ENCODE results near the gene RCBTB2. TPM values are rescaled to one million over a fixed set of nuclear protein-coding genes. Genes with fewer than 3 reads are reported as not detected.

The RCBTB2 gene
- total and polyA plus RNA-seq, 3 donors from 2014 or later, result 10.0 to 15.6 (median 12.2) TPM

DNA sequence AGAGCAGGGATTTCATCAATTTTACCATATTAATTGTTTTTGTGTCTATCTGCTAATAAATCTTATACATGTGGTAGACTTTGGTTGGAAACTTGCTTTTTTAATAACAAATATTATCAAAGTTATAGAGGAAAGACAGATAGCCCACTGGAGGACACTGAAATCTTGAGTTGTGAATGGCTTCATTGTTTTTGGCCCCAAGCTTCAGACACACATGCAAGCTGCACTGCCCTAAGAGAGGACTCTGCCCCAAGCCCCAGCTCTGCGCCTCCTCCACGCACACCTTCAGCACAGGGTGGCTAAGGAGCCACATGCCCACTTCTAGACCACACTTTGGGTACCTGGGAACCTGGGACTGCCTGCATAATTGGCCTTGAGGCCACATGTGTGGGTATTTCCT, 35.2 kb downstream of the RCBTB2 start:
- WGBS, 2 donors, result 66 to 84% methylated on average over 2 of the region's 2 CpGs
- DNase-seq, result no peak
- H3K27me3 ChIP-seq, result no peaks in the 10 kb centered on the region
- TF ChIP-seq POLR2A (IDR thresholded peaks at IDR 0.05), result no peak
- no peak for TF ChIP-seq CTCF (IDR thresholded peaks at IDR 0.05)
- H3K4me3 ChIP-seq, result no peak overlapping the region
- H3K4me1 ChIP-seq, result no peaks in the 10 kb centered on the region
- intact Hi-C loops (cut with DNase I; ENCODE audit: low total_unique reads), result no loop called here
- H3K36me3 ChIP-seq (ENCODE audit: low read depth, missing control alignments), result no peaks in the 10 kb centered on the region
- no peaks in the 10 kb centered on the region for H3K9me3 ChIP-seq
- no peak overlapping the region for H3K27ac ChIP-seq

DNA sequence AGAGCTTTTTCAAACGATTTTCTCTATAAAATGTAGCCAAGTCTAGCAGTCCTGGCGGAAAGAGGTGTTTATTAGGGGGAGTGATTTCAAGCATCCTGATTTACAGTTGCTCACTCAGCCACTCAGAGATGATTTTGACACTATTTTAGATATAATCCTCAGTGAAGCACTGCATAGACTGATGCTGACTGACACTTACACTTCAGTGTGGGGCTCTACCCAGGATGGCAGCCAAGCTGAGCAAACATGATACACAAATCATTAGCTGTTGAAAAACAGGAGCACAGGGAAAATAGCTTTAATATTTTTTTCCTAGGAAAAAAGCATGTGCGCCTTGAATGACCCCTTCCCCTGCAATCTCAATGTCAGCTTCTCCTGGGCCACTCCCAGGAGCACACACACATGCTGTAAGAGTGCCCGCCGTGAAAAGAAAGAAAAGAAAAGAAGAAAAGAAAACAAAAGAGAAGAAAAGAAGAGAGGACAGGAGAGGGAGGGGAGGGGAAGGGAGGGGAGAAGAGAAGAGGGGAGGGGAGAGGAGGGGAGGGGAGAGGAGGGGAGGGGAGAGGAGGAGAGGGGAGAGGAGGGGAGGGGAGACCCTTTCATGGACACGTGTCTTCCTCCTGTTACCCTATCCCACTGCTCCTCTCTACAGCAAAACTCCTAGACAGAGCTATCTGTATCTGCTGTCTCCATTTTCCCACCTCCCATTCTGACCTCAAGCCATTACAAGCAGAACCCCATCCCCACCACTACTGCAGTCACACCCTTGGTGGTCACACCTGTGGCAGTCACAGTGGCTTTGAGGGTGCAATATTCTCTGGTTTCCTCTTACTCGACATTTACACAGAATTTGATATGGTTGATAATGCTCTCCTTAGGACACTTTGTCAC, 36.4 kb downstream of the RCBTB2 start:
- Histone ChIP-seq H3K9me3 (no peaks in the 10 kb centered on the region), H3K27ac (no peak overlapping the region), H3K27me3 (no peaks in the 10 kb centered on the region), H3K36me3 (ENCODE audit: low read depth, missing control alignments) (no peaks in the 10 kb centered on the region), H3K4me3 (no peak overlapping the region), H3K4me1 (no peaks in the 10 kb centered on the region)
- no peak for TF ChIP-seq POLR2A (IDR thresholded peaks at IDR 0.05)
- no peak for TF ChIP-seq CTCF (IDR thresholded peaks at IDR 0.05)
- WGBS, 2 donors, result 69 to 76% methylated on average over 6 to 7 of the region's 7 CpGs
- no peak for DNase-seq
- intact Hi-C loops (cut with DNase I; ENCODE audit: low total_unique reads), result no loop called here

DNA sequence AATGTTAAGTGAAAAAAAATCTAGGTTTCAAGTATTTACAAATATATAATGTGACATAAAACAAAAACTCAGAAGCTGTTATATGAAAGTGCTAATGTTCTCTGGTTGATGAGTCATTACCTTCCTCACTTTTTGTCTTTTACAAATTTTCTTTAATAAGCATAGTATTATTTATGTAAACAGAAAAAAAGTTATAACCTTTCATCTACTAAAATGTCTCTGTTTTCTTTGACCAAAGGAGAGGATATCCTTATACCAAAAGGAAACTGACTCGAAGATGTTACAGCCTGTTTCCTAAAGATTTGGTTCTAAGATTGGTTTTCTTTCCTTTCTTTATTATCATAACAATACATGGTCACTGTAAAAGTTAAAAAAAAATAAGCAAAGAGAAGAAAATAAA, 38.0 kb downstream of the RCBTB2 start:
- DNase-seq, result no peak
- H3K27me3 ChIP-seq, result no peaks in the 10 kb centered on the region
- no peaks in the 10 kb centered on the region for H3K36me3 ChIP-seq (ENCODE audit: low read depth, missing control alignments)
- H3K9me3 ChIP-seq, result no peaks in the 10 kb centered on the region
- H3K27ac ChIP-seq, result no peak overlapping the region
- H3K4me1 ChIP-seq, result no peaks in the 10 kb centered on the region
- TF ChIP-seq POLR2A (IDR thresholded peaks at IDR 0.05), result no peak
- TF ChIP-seq CTCF (IDR thresholded peaks at IDR 0.05), result no peak
- no peak overlapping the region for H3K4me3 ChIP-seq
- intact Hi-C loops (cut with DNase I; ENCODE audit: low total_unique reads), result no loop called here
- 87 to 91% methylated on average over 1 of the region's 1 CpG for WGBS, 2 donors

DNA sequence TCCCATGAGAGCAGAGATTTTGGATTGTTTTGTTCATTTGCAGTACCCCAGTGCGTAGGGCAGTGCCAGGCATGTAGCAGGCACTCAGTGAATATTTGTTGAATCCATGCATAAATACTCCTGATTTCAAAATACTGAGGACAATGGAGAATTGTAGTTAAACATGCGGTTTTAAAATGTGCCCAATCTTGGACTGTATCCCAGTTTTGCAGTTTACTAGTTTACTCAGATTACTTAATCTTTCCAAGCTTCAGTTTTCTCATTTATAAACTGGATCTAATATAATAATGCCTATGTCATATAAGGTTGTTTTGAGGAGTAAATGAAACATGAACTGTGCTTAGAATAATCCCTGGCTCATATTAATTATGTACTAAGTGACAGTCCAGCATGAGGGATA, 39.0 kb downstream of the RCBTB2 start:
- Histone ChIP-seq H3K36me3 (ENCODE audit: low read depth, missing control alignments) (no peaks in the 10 kb centered on the region), H3K27me3 (no peaks in the 10 kb centered on the region), H3K4me3 (no peak overlapping the region), H3K9me3 (no peaks in the 10 kb centered on the region), H3K4me1 (no peaks in the 10 kb centered on the region), H3K27ac (no peak overlapping the region)
- intact Hi-C loops (cut with DNase I; ENCODE audit: low total_unique reads), result no loop called here
- no peak for TF ChIP-seq CTCF (IDR thresholded peaks at IDR 0.05)
- TF ChIP-seq POLR2A (IDR thresholded peaks at IDR 0.05), result no peak
- WGBS, 2 donors, result 55 to 73% methylated on average over 2 of the region's 2 CpGs
- no peak for DNase-seq

All from testis (tissue), 3 donors.